Non-pigmented ciliary epithelial cell (primary cell): ENCODE data around the gene IGSF22.
"Not testable (repeated sequence)": the region's sequence is repeated elsewhere in the genome, so short reads cannot be mapped to it uniquely, and the experiment has no call there.

Source experiments
- DNase-seq: peaks from one replicate; pipeline ENCODE4 v3.0.0-alpha.2; 2010; ENCODE audit warnings: low read depth

The IGSF22 gene

GRCh38 chr11:18691467-18692140 lies 34.4 kb downstream of the IGSF22 start:
- not testable (repeated sequence) for DNase-seq

- DNase-seq, result no peak
These were observed 41.7 kb downstream of the IGSF22 start for GRCh38 chr11:18684267-18684666.

GRCh38 chr11:18682466-18682865 lies 43.5 kb downstream of the IGSF22 start:
- DNase-seq, result no peak

GRCh38 chr11:18681949-18682348 lies 44.0 kb downstream of the IGSF22 start:
- not testable (repeated sequence) for DNase-seq

GRCh38 chr11:18677560-18677959 lies 48.4 kb downstream of the IGSF22 start:
- DNase-seq, result no peak

- DNase-seq, result no peak
These were observed 49.2 kb downstream of the IGSF22 start for GRCh38 chr11:18676803-18677202.

GRCh38 chr11:18672209-18672608 lies 53.8 kb downstream of the IGSF22 start:
- not testable (repeated sequence) for DNase-seq

- no peak for DNase-seq
These were observed 54.7 kb downstream of the IGSF22 start for GRCh38 chr11:18671246-18671645.

GRCh38 chr11:18669711-18670110 lies 56.3 kb downstream of the IGSF22 start:
- DNase-seq, result no peak

- no peak for DNase-seq
These were observed 56.8 kb downstream of the IGSF22 start for GRCh38 chr11:18669219-18669596.

- DNase-seq, result no peak
These were observed 57.9 kb downstream of the IGSF22 start for GRCh38 chr11:18668131-18668530.

GRCh38 chr11:18665353-18665872 lies 60.6 kb downstream of the IGSF22 start:
- not testable (repeated sequence) for DNase-seq

GRCh38 chr11:18657673-18658072 lies 68.3 kb downstream of the IGSF22 start:
- no peak for DNase-seq
